ENCODE results near the gene AGL. TPM values are rescaled to one million over a fixed set of nuclear protein-coding genes. Genes with fewer than 3 reads are reported as not detected.
"Not testable (repeated sequence)": the region's sequence is repeated elsewhere in the genome, so short reads cannot be mapped to it uniquely, and the experiment has no call there.

AGL gene
- polyA plus RNA-seq, 1 experiment: 7.2 TPM

DNA sequence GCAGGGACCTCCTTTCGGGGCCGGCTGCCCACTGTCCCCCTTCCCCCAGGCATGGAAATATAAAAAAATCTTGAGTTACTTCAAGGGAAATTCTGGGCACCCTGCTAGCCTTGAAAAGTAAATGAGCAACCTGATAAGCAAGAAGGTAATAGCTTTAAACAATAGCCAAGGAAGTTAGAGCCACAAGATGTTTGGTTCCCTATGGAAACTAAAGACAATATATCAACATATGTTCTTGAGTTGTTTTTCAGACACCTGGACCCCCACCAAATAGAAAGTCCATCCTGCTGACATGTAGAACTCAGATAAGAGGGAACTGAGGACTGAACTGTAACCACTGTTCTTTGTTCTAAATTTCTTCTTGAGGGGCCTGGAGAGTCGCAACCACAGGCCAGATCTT is 100.3 kb downstream of the AGL start:
- H3K4me3 ChIP-seq (ENCODE audit: low read depth, low read length): no peak overlapping the region
- TF ChIP-seq, protein P1, sequence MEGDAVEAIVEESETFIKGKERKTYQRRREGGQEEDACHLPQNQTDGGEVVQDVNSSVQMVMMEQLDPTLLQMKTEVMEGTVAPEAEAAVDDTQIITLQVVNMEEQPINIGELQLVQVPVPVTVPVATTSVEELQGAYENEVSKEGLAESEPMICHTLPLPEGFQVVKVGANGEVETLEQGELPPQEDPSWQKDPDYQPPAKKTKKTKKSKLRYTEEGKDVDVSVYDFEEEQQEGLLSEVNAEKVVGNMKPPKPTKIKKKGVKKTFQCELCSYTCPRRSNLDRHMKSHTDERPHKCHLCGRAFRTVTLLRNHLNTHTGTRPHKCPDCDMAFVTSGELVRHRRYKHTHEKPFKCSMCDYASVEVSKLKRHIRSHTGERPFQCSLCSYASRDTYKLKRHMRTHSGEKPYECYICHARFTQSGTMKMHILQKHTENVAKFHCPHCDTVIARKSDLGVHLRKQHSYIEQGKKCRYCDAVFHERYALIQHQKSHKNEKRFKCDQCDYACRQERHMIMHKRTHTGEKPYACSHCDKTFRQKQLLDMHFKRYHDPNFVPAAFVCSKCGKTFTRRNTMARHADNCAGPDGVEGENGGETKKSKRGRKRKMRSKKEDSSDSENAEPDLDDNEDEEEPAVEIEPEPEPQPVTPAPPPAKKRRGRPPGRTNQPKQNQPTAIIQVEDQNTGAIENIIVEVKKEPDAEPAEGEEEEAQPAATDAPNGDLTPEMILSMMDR (IDR thresholded peaks at IDR 0.05; ENCODE audit: low read depth, low read length): no peak
- no peaks in the 10 kb centered on the region for H3K9me3 ChIP-seq (ENCODE audit: control insufficient read depth, insufficient read depth, low read length)
- ChIA-PET CTCF (interaction anchor here (0.7 kb wide), 1 partner anchor 141 kb away, joined by 3 read pairs; no protein-coding TSS in a partner anchor), POLR2A (no interaction called here)
- H3K27ac ChIP-seq (ENCODE audit: low read depth, low read length): no peak overlapping the region
- no peaks in the 10 kb centered on the region for H3K27me3 ChIP-seq (ENCODE audit: control insufficient read depth, insufficient read depth, low read length)
- DNase-seq (ENCODE audit: low read depth, low spot score): no peak

DNA sequence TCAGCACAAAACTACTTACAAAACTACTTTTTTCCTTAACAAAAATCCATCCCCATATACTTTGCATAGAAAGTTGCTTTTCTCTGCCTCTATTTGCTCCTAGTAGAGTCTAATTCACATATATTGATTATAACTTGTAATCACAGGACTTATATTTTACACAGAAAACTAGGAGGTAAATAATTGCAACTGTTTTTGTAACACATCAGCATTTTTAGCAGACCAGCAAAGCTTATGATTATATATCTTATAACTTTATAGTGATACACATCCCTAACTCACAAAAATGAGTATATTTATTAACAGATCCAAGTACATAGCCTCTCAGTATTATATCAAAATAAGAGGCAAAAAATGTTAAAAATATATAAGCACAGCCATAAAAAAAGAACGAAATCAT is 102.4 kb downstream of the AGL start:
- DNase-seq (ENCODE audit: low read depth, low spot score): no peak
- Histone ChIP-seq H3K27me3 (ENCODE audit: control insufficient read depth, insufficient read depth, low read length) (no peaks in the 10 kb centered on the region), H3K4me3 (ENCODE audit: low read depth, low read length) (no peak overlapping the region), H3K9me3 (ENCODE audit: control insufficient read depth, insufficient read depth, low read length) (no peaks in the 10 kb centered on the region), H3K27ac (ENCODE audit: low read depth, low read length) (no peak overlapping the region)
- CTCF ChIA-PET: no interaction called here
- TF ChIP-seq, protein P1 (IDR thresholded peaks at IDR 0.05; ENCODE audit: low read depth, low read length): no peak
- POLR2A ChIA-PET: no interaction called here

DNA sequence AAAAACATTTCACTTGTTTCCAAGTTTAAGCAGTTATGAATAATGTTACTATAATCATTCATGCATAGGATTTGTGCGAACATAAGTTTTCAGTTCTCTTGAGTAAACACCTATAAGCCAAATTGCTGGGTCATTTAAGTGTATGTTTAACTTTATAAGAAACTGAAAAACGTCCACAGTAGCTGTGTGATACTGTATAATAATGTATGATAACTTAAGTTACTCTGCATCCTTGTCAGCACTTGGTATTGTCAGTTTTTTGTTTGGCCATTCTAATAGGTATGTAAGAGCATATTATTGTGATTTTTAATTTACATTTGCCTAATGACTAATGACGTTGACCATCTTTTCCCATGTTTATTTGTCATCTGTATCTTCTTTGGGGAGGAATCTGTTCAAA is 105.2 kb downstream of the AGL start:
- H3K4me3 ChIP-seq (ENCODE audit: low read depth, low read length): no peak overlapping the region
- H3K27ac ChIP-seq (ENCODE audit: low read depth, low read length): no peak overlapping the region
- no peaks in the 10 kb centered on the region for H3K27me3 ChIP-seq (ENCODE audit: control insufficient read depth, insufficient read depth, low read length)
- CTCF ChIA-PET: no interaction called here
- DNase-seq (ENCODE audit: low read depth, low spot score): no peak
- TF ChIP-seq, protein P1 (IDR thresholded peaks at IDR 0.05; ENCODE audit: low read depth, low read length): no peak
- no peaks in the 10 kb centered on the region for H3K9me3 ChIP-seq (ENCODE audit: control insufficient read depth, insufficient read depth, low read length)
- POLR2A ChIA-PET: no interaction called here

DNA sequence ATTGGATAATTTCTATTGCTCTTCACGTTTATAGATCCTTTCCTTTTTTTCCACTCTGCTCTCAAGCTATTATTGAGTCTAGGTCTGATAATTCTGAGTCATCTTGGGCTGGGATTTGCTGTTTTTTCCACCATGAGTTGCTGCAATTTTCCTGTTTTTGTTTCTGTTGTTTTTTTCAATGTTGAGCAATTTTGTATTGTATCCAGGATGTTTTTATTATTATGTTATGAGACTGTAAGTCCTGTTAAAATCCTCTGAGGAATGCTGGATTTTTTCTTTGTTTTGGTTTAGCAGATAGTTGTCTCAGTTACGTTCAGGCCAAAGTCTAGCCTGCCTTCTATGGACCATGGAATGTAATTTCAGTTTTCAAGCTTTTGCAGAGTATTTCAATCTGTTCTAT is 106.6 kb downstream of the AGL start:
- POLR2A ChIA-PET: no interaction called here

DNA sequence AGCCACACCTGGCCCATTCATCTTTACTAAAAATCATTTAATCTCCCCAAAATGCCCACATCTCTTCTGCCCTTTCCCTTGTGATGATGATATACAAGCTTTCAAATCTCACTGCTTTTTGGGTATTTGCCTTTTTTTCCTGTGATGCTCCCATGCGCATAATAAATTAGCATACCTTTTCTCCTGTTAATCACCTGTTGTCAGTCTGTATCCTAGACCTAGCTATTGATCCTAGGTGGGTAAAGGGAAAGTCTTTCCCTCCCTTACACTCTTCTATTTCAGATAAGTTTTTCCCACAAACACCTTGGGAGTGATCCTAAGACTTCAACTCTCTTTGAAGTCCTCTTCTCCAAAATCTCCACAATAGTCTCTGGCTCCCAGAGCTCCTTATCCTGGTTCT is 107.7 kb downstream of the AGL start:
- TF ChIP-seq, protein P1 (IDR thresholded peaks at IDR 0.05; ENCODE audit: low read depth, low read length): no peak
- CTCF ChIA-PET: no interaction called here
- Histone ChIP-seq H3K4me3 (ENCODE audit: low read depth, low read length) (no peak overlapping the region), H3K27ac (ENCODE audit: low read depth, low read length) (no peak overlapping the region), H3K27me3 (ENCODE audit: control insufficient read depth, insufficient read depth, low read length) (no peaks in the 10 kb centered on the region), H3K9me3 (ENCODE audit: control insufficient read depth, insufficient read depth, low read length) (no peaks in the 10 kb centered on the region)
- no peak for DNase-seq (ENCODE audit: low read depth, low spot score)
- POLR2A ChIA-PET: no interaction called here

More for the DNA sequence above, 106.6 kb downstream of the AGL start:
- CTCF ChIA-PET: no interaction called here
- no peak for DNase-seq (ENCODE audit: low read depth, low spot score)
- Histone ChIP-seq H3K9me3 (ENCODE audit: control insufficient read depth, insufficient read depth, low read length) (no peaks in the 10 kb centered on the region), H3K27me3 (ENCODE audit: control insufficient read depth, insufficient read depth, low read length) (no peaks in the 10 kb centered on the region), H3K27ac (ENCODE audit: low read depth, low read length) (no peak overlapping the region), H3K4me3 (ENCODE audit: low read depth, low read length) (no peak overlapping the region)
- TF ChIP-seq, protein P1 (IDR thresholded peaks at IDR 0.05; ENCODE audit: low read depth, low read length): peak; percentile 15; the same call in 1 of the 2 replicates

DNA sequence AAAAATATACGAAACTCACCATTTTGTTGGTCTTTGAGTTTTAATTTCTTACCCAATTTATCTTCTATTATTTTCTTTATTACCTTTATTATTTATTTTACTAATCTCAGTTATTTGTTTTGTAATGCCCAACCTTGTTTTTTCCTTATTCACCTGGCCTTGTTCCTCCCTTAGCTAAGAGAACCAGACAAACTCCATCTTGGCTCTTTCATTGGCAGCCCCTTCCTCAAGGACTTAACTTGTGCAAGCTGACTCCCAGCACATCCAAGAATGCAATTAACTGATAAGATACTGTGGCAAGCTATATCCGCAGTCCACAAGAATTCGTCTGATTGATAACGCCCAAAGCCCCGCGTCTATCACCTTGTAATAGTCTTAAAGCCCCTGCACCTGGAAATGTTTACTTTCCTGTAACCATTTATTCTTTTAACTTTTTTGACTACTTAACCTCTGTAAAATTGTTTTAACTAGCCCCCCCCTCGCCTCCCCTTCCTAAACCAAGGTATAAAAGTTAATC is 109.1 kb downstream of the AGL start:
- DNase-seq (ENCODE audit: low read depth, low spot score); H3K9me3 ChIP-seq (ENCODE audit: control insufficient read depth, insufficient read depth, low read length); CTCF ChIA-PET; H3K27me3 ChIP-seq (ENCODE audit: control insufficient read depth, insufficient read depth, low read length); H3K4me3 ChIP-seq (ENCODE audit: low read depth, low read length); POLR2A ChIA-PET; H3K27ac ChIP-seq (ENCODE audit: low read depth, low read length): not testable (repeated sequence)

DNA sequence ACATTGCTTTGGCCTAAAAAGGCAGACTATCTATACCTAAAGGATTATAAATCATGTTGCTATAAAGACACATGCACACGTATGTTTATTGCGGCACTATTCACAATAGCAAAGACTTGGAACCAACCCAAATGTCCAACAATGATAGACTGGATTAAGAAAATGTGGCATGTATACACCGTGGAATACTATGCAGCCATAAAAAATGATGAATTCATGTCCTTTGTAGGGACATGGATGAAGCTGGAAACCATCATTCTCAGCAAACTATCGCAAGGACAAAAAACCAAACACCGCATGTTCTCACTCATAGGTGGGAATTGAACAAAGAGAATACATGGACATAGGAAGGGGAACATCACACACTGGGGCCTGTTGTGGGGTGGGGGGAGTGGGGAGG is 110.1 kb downstream of the AGL start:
- DNase-seq (ENCODE audit: low read depth, low spot score); H3K9me3 ChIP-seq (ENCODE audit: control insufficient read depth, insufficient read depth, low read length); H3K27ac ChIP-seq (ENCODE audit: low read depth, low read length); H3K4me3 ChIP-seq (ENCODE audit: low read depth, low read length); H3K27me3 ChIP-seq (ENCODE audit: control insufficient read depth, insufficient read depth, low read length); POLR2A ChIA-PET; CTCF ChIA-PET: not testable (repeated sequence)

All from AG04450 (cell line).